HG03139 (cell line): ENCODE results near the gene SPATA4.
A peak's percentile ranks its signal among the peaks of the same experiment; 100 is the strongest.
"Not testable (repeated sequence)": the region's sequence is repeated elsewhere in the genome, so short reads cannot be mapped to it uniquely, and the experiment has no call there.

Source experiments
- ATAC-seq: cut with Tn5 transposase; IDR thresholded peaks from one replicate; pipeline ENCODE4 v1.9.1; 2021; ENCODE audit not compliant: unreplicated experiment

Gene SPATA4

GRCh38 chr4:176195184-176195978 is at the start of gene SPATA4:
TSS of gene SPATA4 (minus strand) at chr4:176195585. CDS start at chr4:176195562, 23 bp downstream.
- ATAC-seq: peak; percentile 99

GRCh38 chr4:176242764-176243347 is 47.5 kb upstream of the SPATA4 start:
- ATAC-seq: no peak

GRCh38 chr4:176241703-176242102 is 46.3 kb upstream of the SPATA4 start:
- no peak for ATAC-seq

- no peak for ATAC-seq
Observed at GRCh38 chr4:176238826-176239225, 43.4 kb upstream of the SPATA4 start.

GRCh38 chr4:176238157-176238610 is 42.8 kb upstream of the SPATA4 start:
- ATAC-seq: no peak

GRCh38 chr4:176236946-176237345 is 41.6 kb upstream of the SPATA4 start:
- ATAC-seq: no peak

- no peak for ATAC-seq
Observed at GRCh38 chr4:176230836-176231235, 35.5 kb upstream of the SPATA4 start.

GRCh38 chr4:176229645-176230044 is 34.3 kb upstream of the SPATA4 start:
- ATAC-seq: no peak

- ATAC-seq: no peak
Observed at GRCh38 chr4:176226736-176227135, 31.4 kb upstream of the SPATA4 start.

GRCh38 chr4:176223561-176223960 is 28.2 kb upstream of the SPATA4 start:
- no peak for ATAC-seq

- ATAC-seq: no peak
Observed at GRCh38 chr4:176222149-176222548, 26.8 kb upstream of the SPATA4 start.

- no peak for ATAC-seq
Observed at GRCh38 chr4:176217510-176217909, 22.1 kb upstream of the SPATA4 start.

GRCh38 chr4:176212351-176212750 is 17.0 kb upstream of the SPATA4 start:
- not testable (repeated sequence) for ATAC-seq

GRCh38 chr4:176210579-176211296 is 15.4 kb upstream of the SPATA4 start:
- ATAC-seq: no peak

- ATAC-seq: no peak
Observed at GRCh38 chr4:176210101-176210500, 14.7 kb upstream of the SPATA4 start.

GRCh38 chr4:176209535-176209934 is 14.2 kb upstream of the SPATA4 start:
- no peak for ATAC-seq

- no peak for ATAC-seq
Observed at GRCh38 chr4:176207839-176208238, 12.5 kb upstream of the SPATA4 start.

GRCh38 chr4:176205299-176205698 is 9.9 kb upstream of the SPATA4 start:
- ATAC-seq: no peak

- ATAC-seq: no peak
Observed at GRCh38 chr4:176198316-176198903, 3.0 kb upstream of the SPATA4 start.

GRCh38 chr4:176193938-176194337 is 1.4 kb downstream of the SPATA4 start:
- no peak for ATAC-seq

GRCh38 chr4:176193126-176193525 is 2.3 kb downstream of the SPATA4 start:
- no peak for ATAC-seq
